HUES64 (cell line): Measurements from ENCODE around the gene TMTC3.
"Not testable (repeated sequence)": the region's sequence is repeated elsewhere in the genome, so short reads cannot be mapped to it uniquely, and the experiment has no call there.

ENCODE experiments used
- H3K27ac ChIP-seq: 2 replicates; pipeline ENCODE4 v1.7.0; 2013; ENCODE audit warnings: low read depth, low read length, inconsistent platforms
- H3K27me3 ChIP-seq: 2 replicates; pipeline ENCODE4 v1.6.1; 2013; ENCODE audit warnings: mild to moderate bottlenecking, low read length; ENCODE audit not compliant: insufficient read depth
- H3K36me3 ChIP-seq: 2 replicates; pipeline ENCODE4 v1.6.1; 2013; ENCODE audit warnings: mild to moderate bottlenecking, low read length; ENCODE audit not compliant: insufficient read depth
- H3K4me1 ChIP-seq: 2 replicates; pipeline ENCODE4 v1.6.1; 2013; ENCODE audit warnings: mild to moderate bottlenecking, low read length, moderate library complexity; ENCODE audit not compliant: insufficient read depth
- H3K4me3 ChIP-seq: 2 replicates; pipeline ENCODE4 v1.5.1; 2013; ENCODE audit warnings: mild to moderate bottlenecking, low read length, moderate library complexity
- H3K9ac ChIP-seq: 2 replicates; pipeline ENCODE4 v1.6.1; 2013; ENCODE audit warnings: mild to moderate bottlenecking, low read depth, low read length
- H3K9me3 ChIP-seq: 2 replicates; pipeline ENCODE4 v1.6.1; 2013; ENCODE audit warnings: low read depth, low read length; ENCODE audit not compliant: insufficient read depth
- WGBS: fragments of 150-250, 120-280 bp; methylation state at CpG from one replicate; pipeline ENCODE4 v1.1.7; 2013; ENCODE audit warnings: missing lambda C conversion rate; 5-methylcytosine and 5-hydroxymethylcytosine counted together

TMTC3 gene

DNA sequence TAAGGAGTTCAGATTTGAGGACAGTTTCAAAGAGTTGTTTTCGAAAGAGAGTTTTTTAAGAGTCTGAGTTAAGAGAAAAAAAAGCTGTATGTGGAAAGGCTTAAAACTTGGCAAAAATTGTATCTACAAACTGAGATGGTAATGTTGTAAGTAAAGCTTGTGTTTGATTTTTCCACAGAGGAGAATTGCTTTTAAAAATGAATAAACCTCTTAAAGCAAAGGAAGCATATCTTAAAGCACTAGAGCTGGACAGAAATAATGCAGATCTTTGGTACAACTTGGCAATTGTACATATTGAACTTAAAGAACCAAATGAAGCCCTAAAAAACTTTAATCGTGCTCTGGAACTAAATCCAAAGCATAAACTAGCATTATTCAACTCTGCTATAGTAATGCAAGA lies 50.3 kb downstream of the TMTC3 start:
- no peaks in the 10 kb centered on the region for H3K9me3 ChIP-seq
- 96% methylated on average over 2 of the region's 2 CpGs for WGBS
- no peak overlapping the region for H3K9ac ChIP-seq
- no peak overlapping the region for H3K27ac ChIP-seq
- H3K27me3 ChIP-seq, result no peaks in the 10 kb centered on the region
- H3K36me3 ChIP-seq, result peaks cover 58% of the 10 kb centered on the region
- no peak overlapping the region for H3K4me3 ChIP-seq
- no peaks in the 10 kb centered on the region for H3K4me1 ChIP-seq

DNA sequence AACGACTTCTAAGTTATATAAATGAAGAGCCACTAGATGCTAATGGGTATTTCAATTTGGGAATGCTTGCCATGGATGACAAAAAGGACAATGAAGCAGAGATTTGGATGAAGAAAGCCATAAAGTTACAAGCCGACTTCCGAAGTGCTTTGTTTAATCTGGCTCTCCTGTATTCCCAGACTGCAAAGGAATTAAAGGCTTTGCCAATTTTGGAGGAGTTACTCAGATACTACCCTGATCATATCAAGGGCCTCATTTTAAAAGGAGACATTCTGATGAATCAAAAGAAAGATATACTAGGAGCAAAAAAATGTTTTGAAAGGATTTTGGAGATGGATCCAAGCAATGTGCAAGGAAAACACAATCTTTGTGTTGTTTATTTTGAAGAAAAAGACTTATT lies 52.8 kb downstream of the TMTC3 start:
- WGBS, result 95% methylated on average over 3 of the region's 3 CpGs
- no peaks in the 10 kb centered on the region for H3K27me3 ChIP-seq
- H3K36me3 ChIP-seq, result peaks cover 46% of the 10 kb centered on the region
- H3K4me1 ChIP-seq, result no peaks in the 10 kb centered on the region
- H3K4me3 ChIP-seq, result no peak overlapping the region
- H3K27ac ChIP-seq, result no peak overlapping the region
- H3K9me3 ChIP-seq, result no peaks in the 10 kb centered on the region
- no peak overlapping the region for H3K9ac ChIP-seq

DNA sequence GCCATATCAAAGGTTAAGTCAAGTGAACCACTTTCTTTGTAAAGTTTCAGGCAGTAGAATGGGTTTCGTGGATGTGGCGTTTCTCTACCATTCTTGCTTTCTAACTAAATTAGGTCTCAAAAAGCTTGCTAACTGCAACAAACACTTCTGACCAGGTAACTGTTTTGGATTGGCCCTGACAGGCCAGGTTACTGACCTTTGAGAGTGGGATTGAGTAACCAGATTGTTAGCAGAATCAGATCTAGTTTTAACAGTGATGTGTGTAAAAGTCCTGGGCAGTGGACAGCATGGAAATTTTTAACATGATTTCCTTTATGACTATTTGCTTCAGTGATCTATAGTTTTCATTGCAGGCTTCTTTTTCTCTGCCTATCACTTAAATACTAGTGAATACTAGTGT lies 57.9 kb downstream of the TMTC3 start:
- peaks cover 14% of the 10 kb centered on the region for H3K36me3 ChIP-seq
- 100% methylated on average over 2 of the region's 2 CpGs for WGBS
- H3K9ac ChIP-seq, result no peak overlapping the region
- H3K4me3 ChIP-seq, result no peak overlapping the region
- peaks cover 10% of the 10 kb centered on the region for H3K9me3 ChIP-seq
- no peak overlapping the region for H3K27ac ChIP-seq
- H3K4me1 ChIP-seq, result no peaks in the 10 kb centered on the region
- H3K27me3 ChIP-seq, result no peaks in the 10 kb centered on the region

DNA sequence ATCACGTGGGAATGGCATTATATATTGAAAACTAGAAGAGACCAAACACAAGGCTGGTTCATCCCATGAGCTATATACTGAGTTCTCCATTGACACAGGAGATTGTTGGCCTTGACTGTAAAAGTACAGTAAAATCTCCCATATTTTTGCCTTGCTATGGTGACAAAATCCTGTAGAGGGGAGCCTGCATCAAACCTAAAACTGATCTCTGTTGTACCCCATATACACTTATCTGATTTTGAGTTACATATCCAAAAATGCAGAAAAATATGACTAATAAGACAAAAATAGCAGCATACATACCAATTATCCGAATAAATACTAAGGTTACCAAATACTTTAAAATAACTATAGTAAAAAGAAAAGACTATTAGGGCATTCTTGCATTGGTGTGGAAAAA lies 60.4 kb downstream of the TMTC3 start:
- Histone ChIP-seq H3K27ac (no peak overlapping the region), H3K4me1 (no peaks in the 10 kb centered on the region), H3K9ac (no peak overlapping the region), H3K36me3 (no peaks in the 10 kb centered on the region), H3K4me3 (no peak overlapping the region), H3K9me3 (peaks cover 10% of the 10 kb centered on the region), H3K27me3 (no peaks in the 10 kb centered on the region)
- 89% methylated on average over 1 of the region's 2 CpGs for WGBS

DNA sequence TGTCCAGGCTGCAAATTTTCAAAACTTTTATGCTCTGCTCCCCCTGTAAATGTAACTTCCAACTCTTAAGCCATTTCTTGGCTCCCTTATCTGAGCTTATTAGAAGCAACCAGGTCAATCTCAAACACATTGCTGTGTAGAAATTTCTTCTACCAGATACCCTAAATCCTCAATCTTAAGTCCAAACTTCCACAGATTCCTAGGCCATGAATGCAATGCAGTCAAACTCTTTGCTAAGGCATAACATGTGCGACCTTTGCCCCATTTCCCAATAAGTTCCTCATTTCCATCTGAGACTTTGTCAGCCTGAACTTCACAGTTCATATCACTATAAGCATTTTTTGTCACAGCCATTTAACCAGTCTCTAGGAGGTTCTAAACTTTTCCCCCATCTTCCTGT lies 64.5 kb downstream of the TMTC3 start:
- H3K27ac ChIP-seq, result no peak overlapping the region
- peaks cover 20% of the 10 kb centered on the region for H3K9me3 ChIP-seq
- H3K4me1 ChIP-seq, result no peaks in the 10 kb centered on the region
- 91% methylated on average over 1 of the region's 1 CpG for WGBS
- H3K4me3 ChIP-seq, result no peak overlapping the region
- no peak overlapping the region for H3K9ac ChIP-seq
- H3K27me3 ChIP-seq, result no peaks in the 10 kb centered on the region
- no peaks in the 10 kb centered on the region for H3K36me3 ChIP-seq

DNA sequence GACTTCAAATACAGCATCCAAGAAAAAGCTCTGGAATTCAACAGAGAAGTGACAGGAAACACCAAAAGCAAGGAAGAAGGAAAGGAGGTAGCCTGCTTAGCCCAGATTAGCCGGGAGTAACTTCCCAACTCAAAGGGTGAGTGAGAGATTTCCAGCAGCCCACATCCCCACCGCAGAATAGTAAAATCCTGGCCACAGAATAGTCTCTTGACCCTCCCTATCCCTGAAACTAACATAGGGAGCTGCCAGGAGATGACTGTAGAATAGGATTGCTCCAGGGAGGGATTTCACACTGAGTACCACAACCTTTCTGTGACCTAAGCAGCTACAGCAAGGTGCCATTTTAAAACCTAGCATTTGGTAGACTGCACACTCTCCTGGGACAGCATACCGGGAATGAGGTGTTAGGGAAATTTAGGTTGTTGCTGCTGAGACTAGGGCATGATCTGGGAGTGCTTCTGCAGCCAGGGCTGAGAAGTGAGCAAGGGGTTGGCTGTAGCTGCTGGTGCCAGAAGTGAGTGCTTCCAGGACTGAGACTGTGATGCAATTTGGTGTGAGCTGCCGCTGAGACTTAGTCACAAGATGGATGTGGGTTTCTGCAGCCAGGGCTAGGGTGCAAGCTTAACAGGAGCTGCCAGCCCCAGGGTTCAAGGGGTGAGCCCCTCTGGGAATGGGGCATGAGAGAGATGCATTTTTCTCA lies 66.0 kb downstream of the TMTC3 start:
- no peak overlapping the region for H3K4me3 ChIP-seq
- no peak overlapping the region for H3K27ac ChIP-seq
- no peak overlapping the region for H3K9ac ChIP-seq
- H3K36me3 ChIP-seq, result no peaks in the 10 kb centered on the region
- no peaks in the 10 kb centered on the region for H3K27me3 ChIP-seq
- no peaks in the 10 kb centered on the region for H3K4me1 ChIP-seq
- 95% methylated on average over 4 of the region's 4 CpGs for WGBS
- peaks cover 25% of the 10 kb centered on the region for H3K9me3 ChIP-seq

DNA sequence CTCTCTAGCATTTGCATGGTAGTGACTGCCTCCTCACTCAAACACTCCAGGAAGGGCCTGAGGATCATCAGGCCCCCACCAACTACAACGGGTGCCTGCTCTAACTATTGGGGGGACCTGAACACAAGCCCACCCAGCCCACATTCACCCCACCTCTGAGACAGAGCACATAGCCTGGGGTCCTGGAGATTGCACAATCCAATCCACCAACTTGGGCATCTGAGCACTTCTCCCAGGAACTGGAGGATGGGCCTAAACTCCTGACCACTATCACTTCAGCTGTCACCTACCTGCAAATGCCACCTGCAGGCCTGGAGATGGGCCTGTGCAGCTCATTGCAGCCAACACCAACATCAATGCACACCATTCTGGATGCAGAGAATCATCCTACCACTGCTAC lies 66.6 kb downstream of the TMTC3 start:
- no peak overlapping the region for H3K4me3 ChIP-seq
- peaks cover 22% of the 10 kb centered on the region for H3K9me3 ChIP-seq
- no peaks in the 10 kb centered on the region for H3K4me1 ChIP-seq
- H3K27ac ChIP-seq, result no peak overlapping the region
- WGBS, result 87% methylated on average over 1 of the region's 1 CpG
- no peaks in the 10 kb centered on the region for H3K36me3 ChIP-seq
- H3K9ac ChIP-seq, result no peak overlapping the region
- no peaks in the 10 kb centered on the region for H3K27me3 ChIP-seq

DNA sequence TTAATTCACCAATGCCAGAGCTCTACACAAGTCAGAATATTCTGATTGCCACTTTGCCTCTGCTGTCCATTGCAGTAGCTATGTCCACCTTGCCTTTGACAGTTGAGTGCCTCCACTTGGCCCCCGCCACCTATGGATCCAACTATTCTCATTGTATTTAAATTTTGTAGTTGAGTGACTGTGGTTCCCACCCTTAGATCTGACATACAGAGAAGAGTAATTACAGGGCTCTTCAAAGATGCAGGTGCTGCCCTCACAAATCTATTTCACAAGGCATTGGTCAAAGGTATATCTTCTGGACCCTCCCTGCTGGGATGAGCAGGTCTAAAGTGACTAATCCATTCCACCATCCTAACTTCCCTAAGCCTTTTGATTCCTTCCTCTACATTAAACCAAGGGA lies 68.2 kb downstream of the TMTC3 start:
- not testable (repeated sequence) for H3K9ac ChIP-seq, H3K4me1 ChIP-seq, H3K36me3 ChIP-seq, H3K27ac ChIP-seq, H3K4me3 ChIP-seq, H3K27me3 ChIP-seq
- peaks cover 18% of the 10 kb centered on the region; the same call in 1 of the 2 replicates for H3K9me3 ChIP-seq
- whole genome bisulfite sequencing, result no CpG with 5 or more reads among the region's 1 CpG

DNA sequence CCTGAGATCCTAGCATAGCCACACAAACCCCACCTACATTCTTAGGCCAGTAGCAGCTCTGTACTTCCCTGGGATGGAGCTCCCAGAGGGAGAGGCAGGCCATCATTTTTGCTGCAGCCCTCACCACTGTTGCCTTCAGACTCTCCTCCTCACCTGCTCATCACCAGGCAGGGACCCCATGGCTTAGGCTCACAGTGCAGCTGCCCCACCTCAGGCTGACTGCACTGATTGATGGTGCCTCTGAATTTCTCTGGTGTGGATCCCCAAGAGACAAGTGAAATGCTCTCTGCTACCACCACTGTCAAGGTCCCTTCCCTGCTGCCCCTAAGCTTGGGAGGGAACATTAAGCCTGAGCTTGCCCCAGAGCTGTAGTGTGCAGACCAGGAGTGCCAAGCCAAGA lies 76.2 kb downstream of the TMTC3 start:
- H3K9ac ChIP-seq, result no peak overlapping the region
- H3K27ac ChIP-seq, result no peak overlapping the region
- no peaks in the 10 kb centered on the region for H3K27me3 ChIP-seq
- peaks cover 10% of the 10 kb centered on the region; the same call in 1 of the 2 replicates for H3K9me3 ChIP-seq
- no peaks in the 10 kb centered on the region for H3K4me1 ChIP-seq
- no peaks in the 10 kb centered on the region for H3K36me3 ChIP-seq
- no peak overlapping the region for H3K4me3 ChIP-seq

DNA sequence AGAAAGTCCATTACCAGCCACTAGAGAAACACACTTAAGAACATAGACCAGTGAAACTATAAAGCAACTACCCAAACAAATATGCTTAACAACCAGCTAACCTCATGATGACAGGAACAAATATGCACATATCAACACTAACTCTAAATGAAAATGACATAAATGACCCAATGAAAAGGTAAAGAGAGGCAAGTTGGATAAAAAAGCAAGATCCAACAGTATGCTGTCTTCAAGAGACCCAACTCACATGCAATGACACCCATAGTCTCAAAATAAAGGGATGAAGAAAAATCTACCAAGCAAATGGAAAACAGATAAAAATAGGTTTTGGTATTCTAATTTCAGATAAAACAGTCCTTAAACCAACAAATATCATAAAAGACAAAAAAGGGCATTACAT lies 77.8 kb downstream of the TMTC3 start:
- Histone ChIP-seq H3K4me3 (no peak overlapping the region), H3K4me1 (no peaks in the 10 kb centered on the region), H3K9me3 (peaks cover 13% of the 10 kb centered on the region; the same call in 1 of the 2 replicates), H3K27me3 (no peaks in the 10 kb centered on the region), H3K36me3 (no peaks in the 10 kb centered on the region), H3K27ac (no peak overlapping the region), H3K9ac (no peak overlapping the region)

DNA sequence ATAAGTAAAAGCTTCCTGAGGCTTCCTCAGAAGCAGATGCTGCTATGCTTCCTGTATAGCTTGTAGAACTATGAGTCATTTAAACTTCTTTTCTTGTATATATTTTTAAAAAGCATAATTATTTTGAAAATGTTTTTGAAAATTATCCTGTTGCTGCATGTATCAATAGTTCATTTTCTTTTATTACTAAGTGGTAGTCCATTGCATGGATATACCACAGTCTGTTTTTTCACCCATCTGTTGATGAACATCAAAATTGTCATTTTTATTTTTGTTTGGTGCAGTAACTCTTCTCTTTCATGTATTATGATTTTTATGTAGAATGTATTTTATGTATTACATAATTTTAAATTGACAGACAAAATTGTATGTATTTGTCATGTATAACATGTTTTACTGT lies 81.4 kb downstream of the TMTC3 start:
- no peaks in the 10 kb centered on the region; the same call in 1 of the 2 replicates for H3K4me1 ChIP-seq
- H3K9me3 ChIP-seq, result peaks cover 13% of the 10 kb centered on the region; the same call in 1 of the 2 replicates
- H3K27me3 ChIP-seq, result no peaks in the 10 kb centered on the region
- H3K4me3 ChIP-seq, result no peak overlapping the region
- H3K27ac ChIP-seq, result no peak overlapping the region
- no peaks in the 10 kb centered on the region for H3K36me3 ChIP-seq
- H3K9ac ChIP-seq, result no peak overlapping the region

DNA sequence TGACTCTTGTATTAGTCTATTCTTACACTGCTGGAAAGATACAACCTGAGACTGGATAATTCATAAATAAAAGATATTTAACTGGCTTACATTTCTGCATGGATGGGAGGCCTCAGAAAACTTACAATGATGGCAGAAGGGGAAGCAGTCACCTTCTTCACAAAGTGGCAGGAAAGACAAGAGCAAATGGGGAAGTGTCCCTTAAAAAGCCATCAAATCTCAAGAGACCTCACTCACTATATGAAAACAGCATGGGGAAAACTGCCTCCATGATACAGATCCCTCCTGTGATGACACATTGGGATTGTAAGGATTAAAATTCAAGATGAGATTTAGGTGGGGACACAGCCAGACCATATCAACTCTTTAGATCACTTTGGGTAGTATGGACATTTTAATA lies 83.7 kb downstream of the TMTC3 start:
- no peak overlapping the region for H3K4me3 ChIP-seq
- no peak overlapping the region for H3K27ac ChIP-seq
- H3K27me3 ChIP-seq, result no peaks in the 10 kb centered on the region
- peaks cover 13% of the 10 kb centered on the region; the same call in 1 of the 2 replicates for H3K9me3 ChIP-seq
- no peak overlapping the region for H3K9ac ChIP-seq
- H3K36me3 ChIP-seq, result no peaks in the 10 kb centered on the region
- H3K4me1 ChIP-seq, result no peaks in the 10 kb centered on the region; the same call in 1 of the 2 replicates
